RWPE2 (cell line): ENCODE data around the gene LAMB4.

Experiments
- ATAC-seq: fragments of 200-7000 bp; cut with Tn5 transposase; 3 replicates; pipeline ENCODE4 v1.9.1; 2021; ENCODE audit warnings: low read depth
- DNase-seq: peaks from one replicate; pipeline ENCODE4 v3.0.0-alpha.2; 2020; ENCODE audit warnings: low spot score
- H3K27ac ChIP-seq: fragments of 450-650 bp; 2 replicates; pipeline ENCODE4 v1.5.1; 2017; ENCODE audit warnings: mild to moderate bottlenecking; ENCODE audit not compliant: poor library complexity, severe bottlenecking
- H3K27me3 ChIP-seq: fragments of 250-450 bp; sonication (Bioruptor Pico); 2 replicates; pipeline ENCODE4 v1.5.1; 2021; ENCODE audit warnings: mild to moderate bottlenecking, moderate library complexity; ENCODE audit not compliant: insufficient read depth, poor library complexity, severe bottlenecking
- H3K36me3 ChIP-seq: fragments of 250-450 bp; sonication (Bioruptor Pico); 2 replicates; pipeline ENCODE4 v1.5.1; 2020; ENCODE audit warnings: low read depth, mild to moderate bottlenecking, moderate library complexity
- H3K4me1 ChIP-seq: fragments of 250-450 bp; sonication (Bioruptor Pico); 2 replicates; pipeline ENCODE4 v1.5.1; 2021; ENCODE audit warnings: mild to moderate bottlenecking, moderate library complexity; ENCODE audit not compliant: insufficient read depth, poor library complexity, severe bottlenecking
- H3K4me3 ChIP-seq: fragments of 250-450 bp; sonication (Bioruptor Pico); 2 replicates; pipeline ENCODE4 v1.5.1; 2021; ENCODE audit warnings: mild to moderate bottlenecking, moderate library complexity; ENCODE audit not compliant: severe bottlenecking
- H3K9me3 ChIP-seq: fragments of 250-450 bp; sonication (Bioruptor Pico); 2 replicates; pipeline ENCODE4 v1.5.1; 2021; ENCODE audit warnings: mild to moderate bottlenecking, moderate library complexity; ENCODE audit not compliant: severe bottlenecking
- CTCF ChIP-seq: fragments of 450-650 bp; IDR thresholded peaks from one replicate; pipeline ENCODE4 v1.5.1; 2017; ENCODE audit warnings: mild to moderate bottlenecking, moderate library complexity; ENCODE audit not compliant: poor library complexity, severe bottlenecking

LAMB4 gene

DNA sequence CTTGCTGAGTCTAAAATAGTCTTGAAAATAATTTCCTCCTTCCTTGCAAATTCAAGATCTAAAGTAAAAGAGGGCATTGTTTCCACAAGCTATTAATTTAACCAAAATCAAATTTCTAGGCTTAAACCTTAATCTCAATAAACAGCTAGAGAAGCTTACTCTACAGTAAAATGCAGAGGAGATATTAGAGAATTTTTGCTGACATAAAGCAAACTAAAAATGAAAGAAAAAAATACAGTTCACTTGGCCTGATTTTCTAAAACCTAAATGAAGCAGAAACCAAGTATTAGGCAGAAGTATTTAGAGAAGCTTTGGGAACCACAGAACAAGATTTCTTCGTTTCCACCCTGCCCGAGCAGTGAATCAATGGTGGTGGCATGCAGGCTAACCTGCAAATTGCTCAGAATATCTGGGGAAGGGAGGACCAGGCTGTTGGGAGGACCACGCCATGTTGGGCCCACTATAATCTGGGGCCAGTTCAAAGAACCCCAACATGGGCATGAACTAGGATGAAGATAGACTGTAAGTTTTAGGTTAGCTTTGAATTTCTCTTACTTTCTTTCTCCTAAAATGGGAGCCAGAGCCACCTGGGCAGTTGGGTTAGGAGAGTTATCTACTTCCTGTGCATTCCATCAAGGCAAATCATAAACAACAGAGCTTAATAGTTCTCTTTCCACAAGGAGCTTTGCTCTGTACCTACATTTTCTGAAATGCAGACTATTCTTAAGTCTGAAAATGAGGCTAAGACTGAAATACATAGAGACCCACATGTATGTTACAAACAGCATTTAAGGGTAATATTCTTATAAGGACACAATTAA lies 131.3 kb downstream of the LAMB4 start:
- Histone ChIP-seq H3K4me1 (peaks cover 70% of the 10 kb centered on the region), H3K27me3 (no peaks in the 10 kb centered on the region), H3K27ac (peak overlapping the region; percentile 99), H3K9me3 (no peaks in the 10 kb centered on the region), H3K36me3 (peaks cover 78% of the 10 kb centered on the region), H3K4me3 (no peak overlapping the region)
- no peak for ATAC-seq
- TF ChIP-seq CTCF, result no peak
- no peak for DNase-seq

DNA sequence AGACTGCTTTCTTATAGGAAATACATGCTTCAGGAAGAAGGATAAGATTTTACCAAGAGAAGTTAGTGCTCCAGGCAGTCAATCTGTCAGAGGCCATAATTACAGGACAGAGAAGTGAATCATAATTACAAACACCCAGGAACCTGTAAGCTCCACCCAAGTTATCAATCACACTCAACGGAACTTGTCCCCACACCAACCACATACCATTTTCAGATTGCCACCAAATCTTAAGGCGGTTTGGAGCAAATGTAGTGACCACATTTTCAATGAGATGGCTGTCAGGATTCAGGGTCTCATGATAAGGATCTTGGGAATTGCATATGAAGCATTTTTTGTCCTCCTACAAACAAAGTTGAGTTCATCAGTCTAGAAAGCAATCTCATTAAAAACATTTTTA lies 132.0 kb downstream of the LAMB4 start:
- Histone ChIP-seq H3K9me3 (no peaks in the 10 kb centered on the region), H3K36me3 (peaks cover 85% of the 10 kb centered on the region), H3K4me3 (no peak overlapping the region), H3K27me3 (no peaks in the 10 kb centered on the region), H3K27ac (peak overlapping the region; percentile 99), H3K4me1 (peaks cover 70% of the 10 kb centered on the region)
- ATAC-seq (no peak), DNase-seq (no peak)
- TF ChIP-seq CTCF, result no peak

DNA sequence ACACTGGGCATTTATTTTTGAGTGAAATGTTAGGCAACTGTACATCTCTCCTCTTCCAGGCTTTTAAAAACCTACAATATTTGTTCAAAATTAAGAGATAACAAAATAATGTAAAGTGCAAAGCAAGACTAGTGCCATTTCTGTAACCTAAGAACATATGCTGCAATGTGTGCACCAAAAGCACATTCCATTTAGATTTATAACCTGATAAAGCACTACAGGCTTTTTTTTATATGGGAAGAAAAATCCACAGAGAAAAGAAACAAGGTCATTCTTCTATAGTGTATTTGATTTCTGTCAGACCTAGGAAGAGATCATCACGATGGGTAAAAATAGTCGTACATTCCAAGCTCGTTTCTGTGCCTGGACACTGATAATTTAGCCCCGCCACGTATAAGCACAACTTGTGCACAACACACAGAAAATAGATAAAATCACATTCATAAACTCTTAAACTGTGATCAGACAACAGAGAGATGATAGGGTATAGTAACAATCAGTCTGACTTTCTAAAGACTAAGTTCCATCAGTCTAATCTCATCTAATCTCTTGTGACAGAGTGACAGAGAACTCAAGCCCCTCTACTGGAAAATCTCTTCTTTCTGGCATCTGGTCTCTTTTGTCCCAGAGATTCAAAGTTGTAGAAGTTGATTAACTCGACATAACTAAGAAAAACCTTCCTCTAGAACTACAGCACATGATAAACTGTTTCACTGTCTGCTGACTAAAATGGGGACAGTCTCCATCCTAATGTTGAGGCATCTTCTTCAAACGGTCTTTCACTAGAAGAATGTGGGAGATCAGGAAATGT lies 133.9 kb downstream of the LAMB4 start:
- no peaks in the 10 kb centered on the region for H3K27me3 ChIP-seq
- peak overlapping the region; percentile 99 for H3K27ac ChIP-seq
- DNase-seq (no peak), ATAC-seq (peak; percentile 35; the same call in 2 of the 3 replicates)
- H3K9me3 ChIP-seq, result no peaks in the 10 kb centered on the region
- H3K4me1 ChIP-seq, result peaks cover 70% of the 10 kb centered on the region
- peaks cover 94% of the 10 kb centered on the region for H3K36me3 ChIP-seq
- no peak overlapping the region for H3K4me3 ChIP-seq
- no peak for TF ChIP-seq CTCF

DNA sequence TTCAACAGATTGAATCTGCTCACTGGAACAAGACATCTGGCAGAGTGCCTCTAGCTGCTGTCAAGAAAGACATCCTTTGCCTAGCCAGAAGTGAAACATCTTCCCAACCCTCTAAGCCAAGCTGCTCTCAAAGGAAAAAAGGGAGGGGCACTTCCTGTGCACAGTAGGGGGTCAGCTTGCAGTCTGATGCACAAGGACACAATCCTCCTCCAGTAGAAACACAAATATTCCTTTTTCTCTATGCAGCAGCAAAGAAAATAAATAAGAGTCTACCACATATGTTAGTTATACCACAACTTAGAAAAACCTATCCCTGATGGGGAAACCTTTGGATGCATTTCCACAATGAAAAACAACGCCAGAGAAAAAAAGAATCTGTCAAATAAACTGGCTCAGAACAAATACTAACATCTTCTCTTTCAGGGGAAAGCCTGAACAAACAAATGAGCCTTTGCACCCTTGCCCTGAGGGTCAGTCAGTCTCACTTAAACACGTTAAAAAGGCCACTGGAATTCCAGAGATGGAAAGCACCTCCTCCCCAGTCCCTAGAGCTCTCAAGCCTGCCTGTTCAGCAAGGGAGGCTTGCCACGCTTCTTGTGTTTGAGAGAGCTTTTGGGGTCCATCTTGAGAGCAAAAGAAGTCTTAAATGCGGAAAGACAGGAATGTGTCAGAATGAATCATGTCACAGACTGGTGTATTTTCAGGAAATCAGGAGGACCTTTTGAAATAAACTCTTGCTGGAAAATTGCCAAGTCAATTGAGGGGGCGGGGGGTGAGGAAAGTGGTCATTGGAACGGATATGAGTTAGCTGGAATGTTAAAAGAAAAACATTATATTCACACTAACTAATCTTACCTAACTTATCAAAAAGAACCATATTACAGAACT lies 134.7 kb downstream of the LAMB4 start:
- TF ChIP-seq CTCF, result no peak
- Histone ChIP-seq H3K4me3 (no peak overlapping the region), H3K36me3 (peaks cover 94% of the 10 kb centered on the region), H3K9me3 (no peaks in the 10 kb centered on the region), H3K27me3 (no peaks in the 10 kb centered on the region), H3K27ac (peak overlapping the region; percentile 99), H3K4me1 (peaks cover 62% of the 10 kb centered on the region)
- DNase-seq (no peak), ATAC-seq (peak; percentile 66)
